Skin of body (tissue), 2 donors: ENCODE results near the gene RRBP1. TPM values are rescaled to one million over a fixed set of nuclear protein-coding genes. Genes with fewer than 3 reads are reported as not detected.

Source experiments
- DNase-seq: peaks from one replicate; lab custom pipeline; 2025; lab: John Stamatoyannopoulos, UW
- total RNA-seq: library from RNA; depleted of rRNA; stranded (reverse); fragments of >200 nt; gene quantifications from one replicate; pipeline ENCODE4 v1.2.3, GENCODE V29; 2014

RRBP1 gene
- total RNA-seq, 1 donor from 2014 or later = 118 TPM

DNA sequence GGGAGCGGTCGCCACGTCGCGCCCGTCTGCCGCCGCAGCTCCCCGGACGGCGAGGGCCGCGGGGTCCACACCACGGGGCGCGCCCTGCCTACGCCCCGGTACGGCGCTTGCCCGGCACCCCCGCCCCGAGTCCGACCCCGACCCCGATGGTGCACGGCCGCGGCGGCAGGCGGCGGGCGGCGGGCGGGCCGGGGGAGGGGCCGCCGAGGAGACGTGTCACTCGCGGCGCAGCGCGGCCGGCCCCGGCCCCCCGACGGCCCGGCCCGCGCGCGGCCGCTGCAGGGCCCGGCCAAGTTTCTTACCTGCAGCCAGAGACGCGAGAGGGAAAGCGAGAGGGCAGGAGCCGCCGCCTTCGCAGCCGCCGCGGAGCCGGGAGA, 328 bp downstream of the RRBP1 start:
- no peak for DNase-seq

DNA sequence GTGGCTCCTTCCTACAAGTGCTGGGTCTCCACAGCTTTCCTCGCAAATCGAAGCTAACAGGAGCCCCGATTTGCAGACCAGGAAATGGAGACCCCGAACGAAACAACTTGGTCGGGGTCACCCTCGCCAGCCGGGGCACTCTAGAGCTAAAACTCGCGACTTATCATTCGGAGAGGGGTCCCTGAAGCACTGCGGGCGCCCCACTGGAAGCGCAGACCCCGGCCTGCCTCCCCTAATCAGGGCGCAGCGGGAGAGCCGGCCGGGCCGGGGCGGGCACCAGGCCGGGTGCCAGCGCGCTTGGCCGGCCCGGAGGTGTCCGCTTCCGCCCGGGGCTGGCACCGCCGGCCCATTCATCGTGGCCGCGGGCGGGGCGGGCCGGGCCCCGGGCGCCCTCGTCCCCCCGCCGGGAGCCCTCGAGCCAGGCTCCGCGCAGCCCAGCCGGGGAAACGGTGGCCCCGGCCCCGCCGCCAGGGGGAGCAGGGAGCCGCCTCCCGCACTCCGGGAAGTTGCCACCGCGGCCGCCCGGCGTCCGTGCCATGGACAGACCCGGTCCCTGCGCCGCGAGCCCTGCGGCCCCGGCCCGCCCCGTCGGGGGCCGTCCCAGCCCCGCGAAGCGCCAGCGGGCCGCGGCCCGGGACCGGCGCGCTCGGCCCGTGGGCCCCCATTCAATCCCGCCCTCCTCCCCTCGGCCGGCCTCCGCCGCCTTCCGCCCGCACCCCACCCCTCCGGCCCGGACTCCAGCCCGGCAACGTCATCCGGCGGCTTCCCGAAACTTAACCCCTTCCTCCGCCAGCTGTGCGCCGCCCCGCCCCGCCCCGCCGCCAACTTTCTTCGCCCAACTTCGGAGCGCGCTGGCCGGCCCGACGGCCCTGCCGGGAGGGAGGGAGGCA, 961 bp downstream of the RRBP1 start:
- DNase-seq = peak; percentile 41

DNA sequence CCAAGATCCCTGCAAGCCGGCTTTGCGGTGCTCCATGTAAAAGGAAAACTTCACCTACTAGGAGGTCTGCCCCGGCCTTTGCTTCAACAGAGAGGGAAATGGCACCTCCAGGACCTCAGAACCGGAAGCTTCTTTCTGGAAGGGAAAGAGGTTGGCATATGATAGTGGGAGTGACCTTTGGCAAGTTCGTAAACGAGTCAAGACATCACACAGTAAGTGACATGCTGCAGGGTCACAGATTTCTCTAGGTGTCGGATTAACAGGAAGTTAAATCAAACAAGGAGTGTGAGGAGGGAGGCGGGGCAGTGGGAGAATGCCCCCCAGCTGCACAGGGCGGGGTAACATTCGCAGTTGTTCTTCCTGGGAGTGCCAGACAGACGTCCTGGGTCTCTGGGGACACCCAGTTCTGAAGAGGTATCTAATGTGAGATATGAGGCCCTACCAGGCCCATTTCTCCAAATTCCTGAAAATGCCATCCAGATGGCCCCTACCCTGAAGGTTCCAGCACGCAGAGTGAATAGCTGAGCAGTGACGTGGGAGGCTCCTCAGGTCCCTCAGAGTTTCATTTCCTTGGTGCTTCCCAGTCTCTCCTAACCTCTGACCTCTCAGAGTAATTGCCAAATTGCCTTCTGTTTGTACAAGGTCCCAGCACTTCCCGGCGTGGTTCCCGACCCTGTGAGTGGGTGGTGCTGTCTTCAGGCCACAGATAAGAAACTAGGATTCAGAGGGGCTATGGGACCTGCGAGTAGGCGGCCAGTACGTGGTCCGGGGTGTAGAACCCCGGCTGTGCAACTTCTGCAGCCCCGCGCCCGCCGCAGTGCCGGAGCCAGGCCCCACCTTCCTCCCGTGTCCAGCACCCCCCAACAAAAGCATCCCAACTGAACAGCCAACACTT, 1.9 kb downstream of the RRBP1 start:
- DNase-seq = peak; percentile 35

DNA sequence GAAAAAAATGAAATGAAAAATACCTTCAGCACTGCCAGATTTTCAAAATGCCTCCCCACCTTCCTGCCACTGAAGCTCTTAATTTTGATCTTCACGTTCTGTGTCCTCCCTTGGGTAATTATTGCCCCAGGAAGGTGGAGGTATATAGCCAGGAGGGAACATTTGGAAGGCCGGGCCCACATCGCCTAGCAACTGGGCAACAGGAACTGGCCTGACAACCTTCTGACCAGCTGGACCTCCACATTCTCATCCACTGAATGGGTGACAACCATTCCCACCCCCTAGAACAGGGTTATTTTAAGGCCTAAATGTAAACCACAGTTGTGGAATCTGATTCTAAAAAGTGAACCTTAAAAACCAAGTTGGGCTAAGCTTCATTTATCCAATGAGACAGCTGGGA, 3.2 kb downstream of the RRBP1 start:
- DNase-seq = no peak

DNA sequence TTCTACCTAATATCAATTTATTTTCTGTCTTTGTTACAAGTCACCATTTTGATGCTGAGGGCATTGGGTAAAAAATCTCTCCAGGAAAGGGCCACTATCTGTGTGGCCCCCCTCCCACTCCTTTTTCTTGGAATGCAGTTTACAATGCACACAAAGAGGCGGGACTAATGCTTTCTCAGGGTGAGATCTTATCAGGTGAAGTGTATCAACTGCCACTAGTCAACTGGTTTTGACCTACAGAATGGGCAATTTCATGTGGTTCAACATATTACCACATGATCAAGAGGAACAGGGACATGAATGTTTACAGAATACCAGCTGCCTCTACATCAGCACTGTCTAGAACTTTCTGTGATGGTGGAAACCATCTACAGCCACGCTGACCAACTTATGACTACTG, 3.7 kb downstream of the RRBP1 start:
- DNase-seq = no peak

DNA sequence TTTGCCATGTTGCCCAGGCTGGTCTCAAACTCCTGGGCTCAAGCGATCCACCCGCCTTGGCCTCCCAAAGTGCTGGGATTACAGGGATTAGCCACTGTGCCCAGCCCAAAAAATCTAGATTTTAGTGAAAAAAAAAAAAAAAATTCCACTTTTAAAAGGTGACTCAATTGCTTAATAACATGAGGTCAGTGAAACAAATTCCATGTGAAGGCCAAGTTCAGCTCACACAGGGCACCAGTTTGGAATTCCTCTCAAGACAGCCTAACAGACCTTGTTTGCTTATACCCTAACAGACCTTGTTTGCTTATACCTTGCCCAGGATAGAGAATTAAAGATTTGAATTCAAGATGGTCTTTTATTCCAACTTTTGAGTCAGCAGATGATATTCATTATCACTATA, 5.1 kb downstream of the RRBP1 start:
- DNase-seq = no peak

DNA sequence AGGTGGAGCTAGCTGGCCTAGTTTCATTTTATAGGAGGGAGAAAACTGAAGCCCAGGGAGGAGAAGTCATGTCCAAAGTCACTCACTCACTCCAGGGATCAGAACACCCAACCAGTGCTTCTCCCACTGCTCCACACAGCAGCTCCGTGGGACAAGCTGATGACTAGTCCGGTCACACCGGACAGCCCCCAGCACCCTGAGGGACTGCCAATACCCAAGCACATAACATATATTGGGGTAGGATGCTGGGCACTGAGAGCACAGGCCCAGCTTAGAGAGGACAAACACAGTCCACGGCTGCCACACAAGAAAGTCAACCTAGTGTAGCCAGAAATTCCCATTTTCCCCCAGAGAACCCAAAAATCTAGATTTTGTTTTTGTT, 5.7 kb downstream of the RRBP1 start:
- no peak for DNase-seq

DNA sequence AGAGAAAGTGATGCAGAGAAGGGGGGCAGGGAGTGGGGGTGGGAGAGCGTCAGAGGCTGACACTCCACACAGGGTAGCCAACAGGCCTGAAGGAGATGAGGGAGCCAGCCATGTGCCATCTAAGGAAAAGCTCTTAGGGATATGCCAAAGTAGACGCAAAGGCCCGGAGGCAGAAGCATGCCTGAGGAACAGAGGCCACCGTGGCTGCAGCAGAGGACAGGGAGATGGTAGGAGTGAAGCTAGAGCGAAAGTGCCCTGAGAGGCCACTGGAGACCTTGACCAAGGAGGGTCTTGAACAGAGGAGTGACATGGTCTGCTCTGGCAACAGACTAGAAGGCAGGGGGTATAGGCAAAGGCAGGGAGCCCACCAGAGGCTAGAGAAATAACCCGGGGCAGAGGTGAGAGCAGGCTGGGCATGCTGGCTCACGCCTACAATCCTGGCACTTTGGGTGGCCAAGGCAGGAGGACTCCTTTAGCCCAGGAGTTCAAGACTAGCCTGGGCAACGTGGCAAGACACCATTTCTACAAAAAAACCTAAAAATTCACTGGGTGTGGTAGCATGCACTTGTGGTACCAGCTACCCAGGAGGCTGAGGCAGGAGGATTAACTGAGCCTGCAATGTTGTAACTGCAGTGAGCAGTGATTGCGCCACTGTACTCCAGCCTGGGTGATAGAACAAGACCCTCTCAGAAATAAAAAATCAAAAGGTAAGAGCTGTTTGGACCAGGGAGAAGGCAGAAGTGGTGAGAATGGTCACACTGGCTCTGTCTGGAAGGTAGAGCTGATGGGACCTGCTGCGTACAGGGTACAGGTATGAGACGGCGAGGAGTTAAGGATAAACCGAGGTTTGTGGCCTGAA, 6.3 kb downstream of the RRBP1 start:
- DNase-seq = no peak

DNA sequence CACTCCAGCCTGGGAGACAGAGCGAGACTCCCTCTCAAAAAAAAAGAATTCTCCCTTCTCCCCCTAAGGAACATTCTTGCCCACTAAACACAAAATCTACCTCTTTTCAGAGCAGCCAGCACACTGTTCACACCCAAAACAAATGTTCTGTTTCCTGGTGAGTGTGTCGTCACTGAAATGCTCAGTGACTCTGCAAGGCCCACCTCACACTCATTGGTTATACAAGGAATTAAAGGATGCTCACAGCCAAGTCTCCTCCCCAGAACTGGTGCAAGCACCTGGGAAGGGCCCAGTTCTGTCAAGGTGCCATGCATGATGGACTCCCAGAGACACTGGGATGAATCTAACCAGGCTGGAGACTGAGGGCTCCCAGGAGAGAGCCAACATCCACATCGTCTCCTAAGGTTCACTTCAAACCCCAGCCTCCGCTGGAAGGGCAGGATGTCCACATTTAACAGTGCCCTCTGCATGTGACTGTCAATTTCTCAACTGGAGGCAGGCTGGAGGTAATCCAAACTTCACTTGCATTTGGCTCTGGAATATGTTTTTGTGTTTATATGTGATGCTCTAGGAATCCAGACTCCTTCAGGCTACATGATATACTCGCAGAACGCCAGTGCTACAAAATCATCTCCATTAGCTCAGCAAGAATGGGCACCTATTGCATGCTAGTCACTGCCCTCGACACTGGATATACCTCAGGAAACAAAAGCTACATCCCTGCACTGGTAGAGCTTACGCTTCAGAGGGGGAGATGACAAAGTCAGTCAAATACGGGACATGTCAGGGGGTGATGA, 7.1 kb downstream of the RRBP1 start:
- DNase-seq = no peak

DNA sequence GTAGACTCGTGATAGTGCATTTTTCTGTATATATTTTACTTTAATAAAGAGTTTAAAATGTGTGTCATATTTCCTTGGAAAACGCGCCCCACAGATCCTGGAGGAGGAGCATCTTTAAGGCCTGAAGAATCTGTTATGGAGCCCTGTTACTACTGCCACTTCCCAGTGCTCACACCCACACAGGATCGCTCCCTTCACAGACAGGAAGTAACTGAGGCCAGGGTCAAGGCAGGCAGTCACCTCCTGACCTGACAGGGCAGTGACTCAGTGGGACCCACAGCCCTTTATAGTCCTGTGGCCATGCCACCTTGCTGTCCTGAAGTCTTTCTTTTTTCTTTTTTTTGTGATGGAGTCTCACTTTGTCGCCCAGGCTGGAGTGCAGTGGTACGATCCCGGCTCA, 9.0 kb downstream of the RRBP1 start:
- DNase-seq = no peak

DNA sequence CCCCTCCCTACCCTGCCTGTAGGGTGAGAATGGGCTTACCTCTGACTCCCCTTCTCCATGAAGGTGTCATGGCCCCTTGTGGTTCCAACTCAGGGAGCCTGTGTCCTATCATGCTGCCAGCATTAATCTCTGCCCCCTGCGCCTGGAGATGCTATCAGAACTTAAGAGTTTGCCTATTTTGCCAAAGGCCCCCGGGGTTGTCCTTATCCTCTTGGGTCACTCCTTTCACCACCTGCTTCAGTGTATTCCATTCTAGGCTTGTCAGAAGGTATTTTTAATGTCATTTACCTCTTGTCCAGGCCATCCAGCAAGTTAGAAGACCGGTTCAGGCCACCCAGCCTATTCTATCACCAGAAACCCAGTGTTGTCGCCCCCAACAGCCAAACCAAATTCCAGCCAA, 10.5 kb downstream of the RRBP1 start:
- no peak for DNase-seq

DNA sequence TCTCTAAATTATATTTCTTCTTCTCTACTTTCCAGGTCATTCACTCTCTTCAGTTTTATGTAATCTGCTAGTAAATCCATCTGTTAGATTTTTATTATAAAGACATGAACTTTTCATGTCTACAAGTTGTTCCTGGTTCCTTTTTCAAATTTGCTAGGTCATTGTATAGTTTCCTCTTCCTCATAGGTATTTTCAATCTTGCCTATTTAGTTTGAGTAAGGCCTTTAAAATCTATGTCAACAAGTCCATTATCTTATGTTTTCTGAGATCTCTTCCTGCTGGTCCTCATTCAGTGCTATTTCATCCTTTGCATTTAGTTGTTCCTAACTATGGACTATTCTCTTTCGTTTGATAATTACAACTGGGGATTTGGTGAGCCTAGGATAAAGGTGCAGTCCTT, 11.0 kb downstream of the RRBP1 start:
- no peak for DNase-seq

DNA sequence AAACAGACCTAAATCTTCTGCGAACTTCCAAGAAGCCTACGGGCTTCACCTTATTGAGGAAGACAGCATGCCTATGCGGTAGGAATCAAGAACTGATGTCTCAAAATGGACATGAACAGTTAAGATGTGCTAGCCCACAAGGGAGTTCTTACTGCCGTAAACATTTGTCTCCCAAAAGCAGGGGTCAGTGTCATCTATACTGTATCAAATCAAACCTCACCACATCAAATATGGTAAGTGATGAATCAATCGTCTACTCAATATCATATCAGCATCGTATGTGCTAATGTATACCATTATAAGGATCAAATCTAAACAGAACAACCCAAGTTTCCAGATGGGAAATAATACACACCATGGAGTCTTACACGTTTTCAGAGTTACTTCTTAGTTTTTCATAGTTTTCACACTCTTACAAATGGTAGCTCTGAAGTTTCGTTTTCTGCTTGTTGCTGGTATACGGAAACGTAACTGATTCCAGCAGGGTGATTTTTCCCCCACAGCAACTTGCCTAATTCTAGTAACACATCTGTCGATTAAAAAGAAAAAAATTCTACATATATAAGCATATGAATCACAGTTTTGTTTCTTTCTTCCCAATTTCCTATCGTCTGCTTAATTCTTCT, 12.6 kb downstream of the RRBP1 start:
- DNase-seq = no peak

DNA sequence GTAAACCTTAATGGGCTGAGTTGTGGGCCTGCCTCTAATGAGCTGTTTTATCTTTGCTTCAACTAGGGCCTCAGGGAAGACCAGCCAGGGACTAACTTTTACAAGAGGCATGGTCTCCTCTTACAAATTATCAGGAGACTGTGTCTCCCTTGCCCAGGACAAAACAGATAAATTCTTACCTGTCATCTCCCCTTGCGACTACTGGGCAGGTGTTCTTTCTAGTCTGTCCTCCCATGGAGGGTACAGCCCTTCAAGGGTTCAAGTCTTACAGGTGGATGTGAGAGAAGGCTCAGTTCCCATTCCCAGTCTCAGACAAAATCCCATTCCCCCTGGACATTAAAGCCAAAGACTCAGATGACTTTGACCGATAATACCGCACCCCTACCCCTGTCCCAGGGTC, 13.6 kb downstream of the RRBP1 start:
- DNase-seq = no peak

DNA sequence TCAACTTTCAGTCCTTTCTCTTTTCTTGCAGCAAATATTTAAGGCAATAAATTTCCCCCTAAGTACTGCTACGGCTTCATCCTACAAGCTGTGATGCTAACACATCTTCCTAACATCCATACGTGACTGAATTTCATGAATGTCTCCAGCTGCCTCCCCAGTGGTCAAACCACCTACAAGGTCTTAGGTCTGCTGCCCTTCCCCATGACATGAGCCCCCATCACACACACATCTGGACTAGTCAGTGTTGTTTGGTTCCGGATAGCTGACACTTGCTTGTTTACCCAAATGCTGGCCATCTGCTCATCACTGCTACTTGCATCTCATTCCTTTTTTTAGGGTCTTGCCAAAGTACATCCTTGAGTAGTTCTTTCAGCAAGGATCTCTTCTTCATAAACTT, 14.6 kb downstream of the RRBP1 start:
- DNase-seq = no peak

DNA sequence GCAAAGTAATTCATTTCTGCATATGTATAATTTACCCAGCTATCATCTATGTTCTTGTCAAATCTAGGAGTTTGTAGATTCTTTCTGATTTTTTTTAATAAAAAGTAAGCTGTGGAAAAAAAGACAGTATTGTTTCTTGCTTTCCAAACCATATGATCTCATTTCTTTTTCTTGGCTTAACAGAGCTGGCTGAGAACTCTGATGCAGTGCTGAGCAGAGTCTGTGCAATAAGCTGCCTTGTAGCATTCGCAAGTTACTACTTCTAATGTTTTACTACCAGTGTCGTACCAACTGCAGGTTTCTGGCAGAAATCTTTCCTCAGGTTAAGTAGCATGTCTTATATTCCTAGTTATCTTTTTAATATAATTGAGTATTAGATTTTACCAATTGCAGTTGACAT, 15.6 kb downstream of the RRBP1 start:
- DNase-seq = peak; percentile 65

DNA sequence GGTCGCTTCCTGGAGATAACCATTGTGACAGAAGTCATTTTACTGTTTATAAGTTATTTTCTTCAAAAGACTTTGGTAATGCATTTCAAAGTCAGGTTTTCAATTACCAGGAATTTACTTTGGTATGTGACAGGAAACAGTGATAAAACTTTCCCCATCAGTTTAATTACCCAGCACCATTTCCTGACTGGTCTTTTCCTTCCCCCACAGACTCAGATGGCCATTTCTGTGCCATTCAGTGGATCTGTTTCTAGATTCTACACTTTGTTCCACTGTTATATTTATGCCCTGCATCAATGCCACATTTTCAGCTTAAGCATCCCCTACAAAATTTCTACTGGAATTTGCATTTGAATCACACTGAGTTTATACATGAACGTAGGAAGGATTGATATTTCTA, 16.3 kb downstream of the RRBP1 start:
- no peak for DNase-seq

DNA sequence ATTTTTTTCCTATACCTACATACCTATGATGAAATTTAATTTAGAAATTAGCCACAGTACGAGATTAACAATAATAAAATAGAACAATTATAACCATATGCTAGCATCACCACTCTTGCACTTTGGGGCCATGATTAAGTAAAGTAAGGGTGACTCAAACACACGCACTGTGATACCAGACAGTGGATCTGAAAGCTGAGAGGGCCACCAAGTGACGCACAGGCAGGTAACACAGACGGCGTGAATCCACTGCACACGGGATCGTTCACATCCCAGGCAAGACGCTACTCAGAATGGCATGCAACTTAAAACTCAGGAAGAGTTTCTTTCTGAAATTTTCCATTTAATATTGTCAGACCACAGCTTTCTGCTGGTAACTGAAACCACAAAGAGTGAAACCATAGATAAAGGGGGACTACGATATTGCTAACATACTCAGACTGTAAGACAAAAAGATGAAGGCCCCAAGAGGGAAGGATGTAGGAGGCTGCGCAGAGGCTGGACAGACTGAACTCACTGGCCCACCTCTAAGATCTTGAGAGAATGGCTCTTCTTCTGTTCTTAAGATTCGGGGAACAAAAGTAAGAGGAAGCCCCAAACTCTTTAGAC, 17.9 kb downstream of the RRBP1 start:
- DNase-seq = no peak

DNA sequence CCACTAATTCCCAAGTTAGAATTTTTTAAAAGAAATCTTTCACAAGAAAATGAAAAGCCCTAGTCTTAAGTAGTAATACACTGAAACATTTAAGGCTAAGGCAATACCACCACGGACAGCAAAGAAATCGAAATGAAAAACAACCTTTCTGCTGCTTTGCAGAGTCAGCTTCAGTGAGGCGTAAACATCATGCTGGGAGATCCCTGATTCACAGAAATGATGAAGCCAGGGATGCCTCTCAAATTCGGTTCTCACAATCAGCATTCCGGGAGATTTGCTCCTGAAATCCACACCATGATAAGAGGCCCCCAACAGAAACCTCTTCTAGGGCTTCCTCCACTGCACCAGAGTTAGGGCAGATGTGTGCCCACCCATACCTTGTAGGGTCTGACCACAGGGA, 18.6 kb downstream of the RRBP1 start:
- no peak for DNase-seq

DNA sequence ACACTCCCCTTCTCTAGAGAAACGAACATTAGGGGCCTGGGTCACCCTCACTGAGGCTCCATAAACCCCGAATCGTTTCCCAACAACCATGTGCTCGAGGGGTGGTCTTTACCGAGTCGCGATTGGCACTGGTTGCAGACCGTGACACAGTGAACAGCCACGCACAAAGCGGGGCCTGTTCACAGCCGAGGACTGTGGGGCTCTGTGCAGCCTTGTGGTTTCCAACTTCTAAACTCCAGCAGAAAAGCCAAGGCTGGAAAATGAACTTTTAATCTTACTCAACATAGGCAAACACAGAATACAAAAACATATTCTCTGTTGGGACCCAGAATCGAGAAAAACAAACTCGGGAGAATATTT, 19.0 kb downstream of the RRBP1 start:
- no peak for DNase-seq
